Hematopoietic multipotent progenitor cell treated with erythropoietin and hydrocortisone succinate and interleukin-3 and kit ligand, for 8 days (in vitro differentiated cells): ENCODE measurements around the gene GTF3C1.

ENCODE experiments used
- DNase-seq: peaks from one replicate; pipeline ENCODE4 v3.0.0-alpha.2; 2015

The GTF3C1 gene

DNA sequence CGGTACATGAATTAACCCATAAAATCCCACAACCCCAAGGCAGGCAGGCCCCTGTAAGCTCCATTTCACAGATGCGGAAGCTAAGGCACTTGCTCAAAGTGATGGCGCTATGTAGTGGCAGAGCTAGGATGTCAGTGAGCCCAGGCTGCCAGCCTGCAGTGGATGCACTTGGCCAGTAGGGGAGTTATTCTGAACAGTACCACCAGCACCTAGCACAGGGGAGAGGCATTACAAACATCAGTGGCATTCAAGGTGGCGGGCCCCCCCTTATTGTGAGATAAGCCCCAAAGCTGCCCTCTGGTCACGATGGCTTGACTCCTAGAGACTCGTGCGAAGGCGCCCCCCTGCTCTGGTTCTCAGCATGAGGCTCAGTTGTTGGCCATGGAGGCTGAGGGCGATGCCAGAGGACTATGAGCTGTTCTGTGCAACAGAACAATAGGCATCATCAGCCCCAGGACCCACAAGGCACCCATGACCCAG lies 33.8 kb downstream of the GTF3C1 start:
- peak; percentile 41 for DNase-seq

DNA sequence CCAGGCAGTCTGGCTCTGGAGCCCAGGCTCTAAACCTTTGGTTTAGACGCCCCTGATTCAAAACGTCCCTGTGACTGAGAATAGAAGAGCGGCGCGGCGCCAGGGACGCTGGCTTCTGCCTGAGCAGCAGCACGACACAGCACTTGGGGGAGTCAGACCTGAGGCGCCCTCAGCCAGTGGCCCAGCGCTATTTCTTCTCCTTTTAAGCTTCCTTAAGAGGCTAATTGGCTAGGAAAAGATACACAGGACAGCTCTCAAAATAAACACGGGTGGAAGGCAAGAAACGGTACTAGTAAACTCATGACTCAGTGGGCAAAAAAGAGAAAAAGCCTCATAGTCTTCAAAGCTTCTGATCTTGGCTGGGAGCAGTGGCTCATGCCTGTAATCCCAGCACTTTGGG lies 34.9 kb downstream of the GTF3C1 start:
- DNase-seq = no peak

DNA sequence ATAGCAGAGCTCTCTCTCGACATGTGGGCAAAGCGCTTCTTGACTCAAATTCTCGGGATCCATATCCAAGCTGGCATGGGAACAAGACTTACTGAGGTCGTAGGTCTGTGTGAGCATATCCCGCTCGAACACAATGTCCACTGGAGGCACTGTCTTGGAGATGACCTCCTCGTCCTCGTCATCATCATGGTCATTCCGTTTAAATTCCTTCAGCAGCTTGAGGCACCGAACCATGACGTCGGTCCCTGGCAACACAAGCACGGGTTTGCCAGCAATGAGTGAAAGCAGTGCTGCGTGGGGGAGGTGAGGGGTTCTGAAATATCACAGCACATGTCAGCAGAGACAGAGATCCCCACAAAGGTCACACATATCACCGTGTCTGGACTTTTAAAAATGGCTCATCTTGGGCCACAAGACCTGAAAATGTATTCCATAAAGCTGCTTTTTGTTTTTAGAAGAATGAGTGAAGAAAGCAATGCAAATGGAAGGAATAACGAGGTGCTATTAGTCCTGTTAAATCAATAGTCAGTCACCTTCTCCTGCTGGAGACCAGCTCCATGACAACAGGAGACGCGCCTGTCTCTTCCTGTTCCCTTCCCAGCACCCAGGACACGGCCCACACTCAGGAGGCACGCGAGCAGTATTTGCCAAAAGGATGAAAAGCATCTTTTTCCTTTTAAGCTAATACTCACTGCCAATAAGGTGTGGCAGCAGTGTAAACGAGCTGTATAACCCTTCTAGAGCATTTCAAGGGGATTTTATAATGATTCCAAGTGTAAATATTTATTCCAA lies 37.9 kb downstream of the GTF3C1 start:
- DNase-seq = no peak

- no peak for DNase-seq
These were observed 41.2 kb downstream of the GTF3C1 start for GRCh38 chr16:27508476-27508875.

- DNase-seq = no peak
These were observed 42.9 kb downstream of the GTF3C1 start for GRCh38 chr16:27506771-27507170.

DNA sequence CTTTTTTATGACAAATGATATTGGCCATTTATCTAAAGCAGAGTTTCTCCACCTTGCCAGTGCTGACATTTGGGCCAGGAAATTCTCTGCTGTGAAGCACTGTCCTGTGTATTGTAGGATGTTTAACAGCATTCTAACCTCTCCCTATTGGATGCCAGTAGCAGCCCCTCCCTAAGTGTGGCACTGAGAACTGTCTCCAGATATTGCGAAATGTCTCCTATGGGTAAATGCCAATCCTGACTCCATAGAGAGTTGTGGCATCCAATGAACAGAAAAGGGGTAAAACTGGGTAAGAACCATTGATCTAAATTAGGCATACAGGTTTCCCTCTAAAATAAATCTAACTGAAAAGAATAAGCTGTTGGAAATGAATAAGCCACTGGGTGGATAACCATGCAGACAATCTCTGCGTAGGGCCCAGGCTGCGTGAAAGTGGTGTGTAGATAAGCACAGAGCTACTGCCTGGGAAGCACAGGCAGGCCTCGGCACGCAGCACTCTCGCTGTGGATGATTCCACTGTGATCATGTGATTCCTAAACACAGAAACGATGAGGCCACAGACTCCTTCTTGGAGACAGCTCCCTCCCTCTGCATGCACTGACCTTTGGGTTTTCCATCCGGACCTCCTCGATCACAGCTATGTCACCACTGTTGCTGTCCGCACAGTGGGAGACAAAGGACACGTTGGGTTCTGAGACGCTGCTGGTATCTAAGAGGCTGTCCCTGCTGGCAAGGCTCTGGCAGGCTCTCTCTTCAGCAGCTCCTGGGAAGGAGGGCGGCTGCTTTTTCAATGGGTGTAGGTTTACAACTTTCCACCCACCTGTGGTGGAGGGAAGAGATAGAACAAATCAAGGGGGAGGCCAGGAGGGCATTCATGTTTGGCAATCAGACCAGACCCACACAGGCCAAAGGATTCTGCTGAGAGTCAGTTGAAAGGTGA lies 44.1 kb downstream of the GTF3C1 start:
- DNase-seq = no peak

GRCh38 chr16:27503662-27504061 lies 46.1 kb downstream of the GTF3C1 start:
- DNase-seq = no peak

DNA sequence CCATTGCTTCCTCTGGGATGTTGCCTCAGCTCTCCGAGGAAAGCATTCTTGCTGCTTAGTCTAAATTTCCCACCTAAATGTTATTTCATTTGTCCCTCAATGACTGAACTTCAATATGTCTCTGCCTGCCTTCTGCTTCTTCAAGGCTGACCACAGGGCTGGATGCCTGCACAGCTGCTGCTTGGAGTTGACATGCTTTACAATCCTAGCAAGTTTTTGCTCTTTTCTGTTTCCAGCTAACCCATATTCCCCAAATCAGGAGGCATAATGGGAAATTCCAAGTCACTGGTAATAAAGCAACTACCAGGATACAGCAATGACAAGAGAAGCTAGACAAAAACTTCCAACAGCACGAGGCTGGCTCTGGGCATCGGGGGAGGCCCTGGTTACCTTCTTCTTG lies 48.9 kb downstream of the GTF3C1 start:
- DNase-seq = no peak

DNA sequence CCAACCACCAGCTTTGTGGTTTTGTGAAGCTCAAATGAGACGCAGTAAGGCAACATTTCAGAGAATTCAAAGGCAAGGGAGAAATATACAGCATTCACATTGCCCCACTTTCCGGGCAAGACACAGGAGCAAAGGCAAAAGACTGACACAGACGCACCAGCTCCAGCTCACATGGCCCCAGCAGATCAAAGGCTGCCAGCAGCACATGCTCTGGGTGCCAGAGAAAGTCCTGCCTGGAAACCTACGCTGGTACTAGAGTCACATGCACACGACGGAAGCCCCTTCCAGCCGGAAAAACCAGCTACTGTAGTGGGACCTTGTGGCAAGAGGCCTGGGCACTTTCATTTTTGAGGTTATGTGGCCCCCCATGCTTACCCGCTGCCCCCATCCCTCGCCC lies 50.1 kb downstream of the GTF3C1 start:
- DNase-seq = no peak

DNA sequence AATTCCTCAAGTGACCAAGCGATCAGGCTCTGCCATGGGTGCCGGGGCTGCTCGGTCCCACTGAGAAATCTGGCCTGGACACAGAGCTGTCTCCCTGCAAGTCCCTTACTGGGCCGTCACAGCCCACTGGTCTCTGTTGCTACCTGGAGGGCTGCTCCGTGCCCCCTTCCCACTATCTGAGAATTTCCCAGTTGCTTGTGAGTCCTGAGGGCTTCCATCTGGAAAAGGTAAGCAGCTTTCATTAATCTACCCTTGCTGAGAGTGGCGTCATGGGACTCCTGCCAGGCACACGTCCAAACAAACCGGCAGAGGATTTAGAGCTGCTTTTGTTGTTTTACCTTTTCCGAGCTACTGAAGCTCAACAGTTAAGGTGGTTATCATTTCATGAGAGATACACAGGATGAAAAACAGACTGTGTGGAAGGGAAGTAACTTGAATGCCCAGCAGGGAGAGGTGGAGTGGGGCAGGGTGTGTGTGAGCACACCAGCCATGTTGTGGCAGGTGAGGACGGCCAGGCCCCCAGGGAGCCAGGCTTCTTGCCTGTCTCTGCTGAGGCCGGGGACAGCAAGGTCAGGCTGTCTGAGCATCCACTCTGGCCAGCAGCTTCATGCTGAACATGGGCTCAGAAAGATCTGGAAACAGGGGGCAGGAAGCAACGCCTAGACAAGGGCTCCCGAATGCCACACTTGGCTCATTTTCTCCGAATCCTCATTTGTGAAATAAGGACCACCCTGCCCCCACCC lies 50.6 kb downstream of the GTF3C1 start:
- no peak for DNase-seq

DNA sequence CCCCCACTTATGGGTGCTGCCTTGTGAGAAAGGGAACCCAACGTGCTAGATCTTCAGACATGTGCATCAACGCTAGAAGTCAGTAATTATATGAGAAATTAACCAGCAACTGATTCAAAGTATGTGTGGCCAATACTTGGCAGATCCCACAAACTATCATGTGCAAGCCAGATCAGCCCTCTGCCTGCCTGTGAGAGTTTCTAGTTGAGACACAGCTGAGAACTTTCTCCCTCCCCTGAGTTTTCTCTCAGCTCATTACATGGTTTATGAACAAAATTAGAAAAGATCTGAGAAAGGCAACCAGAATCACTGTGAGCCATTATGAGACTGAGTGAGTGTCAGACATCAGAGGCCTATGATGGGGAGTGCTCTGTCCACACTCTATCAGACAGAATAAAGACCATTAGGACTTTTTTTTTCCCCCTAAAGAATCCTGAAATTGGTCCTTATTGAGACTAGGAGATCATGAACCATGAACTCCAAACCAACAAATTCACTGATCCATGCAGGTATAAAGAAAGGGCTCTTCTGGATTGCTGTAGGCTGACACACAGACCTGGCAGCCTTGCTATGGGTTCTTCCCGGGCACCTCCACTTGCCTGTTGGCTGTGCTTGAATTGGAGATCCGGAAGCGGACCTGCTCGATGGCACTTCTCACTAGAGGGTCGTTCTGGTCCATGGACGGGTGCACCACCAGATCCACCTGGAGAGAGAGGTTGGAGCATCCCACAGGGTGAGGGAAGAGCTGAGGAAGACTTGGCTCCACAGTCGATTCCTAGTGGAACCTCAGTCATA lies 51.5 kb downstream of the GTF3C1 start:
- no peak for DNase-seq

- DNase-seq = no peak
These were observed 54.5 kb downstream of the GTF3C1 start for GRCh38 chr16:27495191-27495590.

GRCh38 chr16:27492588-27492979 lies 57.1 kb downstream of the GTF3C1 start:
- DNase-seq = no peak

DNA sequence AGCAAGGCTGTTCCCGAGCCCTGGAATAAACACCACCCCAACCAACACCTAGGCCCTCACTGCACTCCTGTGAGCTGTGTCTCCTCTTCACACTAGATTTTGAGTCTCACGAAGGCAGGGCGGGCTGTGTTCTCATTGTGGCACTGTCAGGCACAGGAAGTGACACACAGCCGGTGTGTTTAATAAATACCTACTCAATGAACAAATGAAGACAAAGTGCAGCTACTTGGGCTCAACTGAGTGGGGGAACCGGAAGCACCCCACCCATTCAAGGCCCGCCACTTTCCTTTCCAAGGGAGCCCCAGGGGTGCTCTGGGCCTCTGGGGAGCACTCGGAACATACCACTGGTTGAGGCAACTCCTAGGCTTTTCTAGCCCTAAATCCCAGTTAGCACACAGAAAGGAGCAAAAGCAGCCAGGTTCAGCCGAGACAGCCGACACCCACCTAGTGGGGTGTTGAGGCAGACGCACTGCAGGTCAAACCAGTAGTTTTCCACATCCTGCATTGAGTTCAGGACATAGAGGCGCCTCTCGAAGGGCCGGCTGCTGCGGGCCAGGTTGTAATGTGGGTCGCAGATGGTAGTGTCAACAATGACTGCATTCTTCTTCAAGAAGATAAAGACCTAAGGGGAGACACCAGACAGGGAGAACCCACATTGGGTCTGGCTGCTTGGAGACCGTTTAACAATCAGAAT lies 57.7 kb downstream of the GTF3C1 start:
- no peak for DNase-seq

- DNase-seq = no peak
These were observed 59.8 kb downstream of the GTF3C1 start for GRCh38 chr16:27489906-27490305.

DNA sequence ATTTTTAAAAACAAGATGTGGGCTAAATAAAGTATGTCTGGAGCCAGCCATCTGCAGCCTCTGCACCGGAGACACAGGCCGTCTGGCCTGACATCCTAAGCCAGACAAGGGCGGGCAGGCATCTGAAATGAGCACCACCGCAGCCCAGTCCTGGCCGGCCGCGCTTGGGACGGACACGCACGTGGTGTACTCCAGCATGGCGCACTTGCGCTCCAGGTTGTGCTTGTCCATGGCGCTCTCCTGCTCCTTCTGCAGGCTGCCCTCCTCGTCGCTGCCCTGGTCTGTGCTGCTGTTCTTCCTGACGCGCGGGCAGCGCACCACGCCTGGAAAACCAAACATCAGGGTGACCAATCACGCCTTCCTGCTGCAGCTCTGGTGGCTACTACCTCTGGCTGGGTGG lies 60.3 kb downstream of the GTF3C1 start:
- no peak for DNase-seq

DNA sequence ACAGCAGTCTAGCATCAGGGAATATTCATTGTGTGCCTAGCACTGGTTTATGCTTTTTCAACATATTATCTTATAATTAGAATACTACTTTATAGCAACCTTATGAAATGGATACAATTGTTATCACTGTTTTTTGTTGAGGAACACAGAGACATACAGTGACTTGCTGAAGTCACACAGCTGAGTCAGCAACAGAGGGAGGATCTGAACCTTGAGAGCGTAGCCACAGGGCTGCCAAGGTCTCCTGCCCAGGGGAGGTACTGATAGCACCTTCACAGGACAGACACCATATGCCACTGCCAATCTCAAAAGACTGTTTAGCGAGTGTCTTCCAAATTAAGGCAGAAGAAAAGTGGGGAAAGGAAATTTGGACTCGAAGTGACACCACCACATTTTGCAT lies 63.0 kb downstream of the GTF3C1 start:
- no peak for DNase-seq

- no peak for DNase-seq
These were observed 63.4 kb downstream of the GTF3C1 start for GRCh38 chr16:27486344-27486743.

DNA sequence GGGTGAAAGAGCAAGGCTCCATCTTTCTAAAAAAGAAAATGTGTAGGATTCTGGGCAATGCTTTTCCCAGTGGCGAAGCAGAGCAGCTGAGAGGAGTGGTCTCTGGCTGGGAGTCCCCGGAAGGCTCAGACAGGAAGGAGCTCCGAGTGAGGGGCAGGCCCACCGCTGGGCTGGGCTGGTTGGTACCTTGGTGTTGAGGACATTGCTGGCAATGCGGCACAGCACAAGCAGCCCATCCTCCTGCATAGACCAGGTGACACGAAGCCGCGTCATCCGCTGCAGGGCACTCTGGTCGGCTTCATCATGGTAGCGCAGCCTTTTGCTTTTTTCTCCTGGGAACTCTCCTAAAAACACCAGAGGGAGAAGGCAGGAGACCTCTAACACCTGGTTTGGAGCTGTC lies 63.9 kb downstream of the GTF3C1 start:
- DNase-seq = no peak

DNA sequence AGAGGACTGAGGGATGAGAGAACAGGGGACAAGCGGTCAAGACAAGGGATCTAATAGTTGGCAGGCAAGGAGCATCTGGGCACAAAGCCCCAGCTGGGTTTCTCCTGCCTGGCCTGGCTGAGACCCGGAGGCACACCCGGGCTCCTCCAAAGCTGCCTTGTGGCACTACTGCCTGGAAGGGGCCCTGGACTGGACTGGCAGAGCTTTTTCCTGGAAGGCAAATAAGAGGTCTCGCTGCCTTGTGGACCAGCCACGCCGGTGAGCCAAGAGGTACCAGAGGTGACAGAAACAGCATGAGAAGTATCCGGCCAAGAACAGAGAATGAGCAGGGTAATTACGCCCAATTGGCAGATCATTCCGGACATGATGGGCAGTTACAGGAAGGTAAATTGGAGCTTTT lies 64.6 kb downstream of the GTF3C1 start:
- DNase-seq = no peak

- DNase-seq = no peak
These were observed 66.1 kb downstream of the GTF3C1 start for GRCh38 chr16:27483624-27484023.

DNA sequence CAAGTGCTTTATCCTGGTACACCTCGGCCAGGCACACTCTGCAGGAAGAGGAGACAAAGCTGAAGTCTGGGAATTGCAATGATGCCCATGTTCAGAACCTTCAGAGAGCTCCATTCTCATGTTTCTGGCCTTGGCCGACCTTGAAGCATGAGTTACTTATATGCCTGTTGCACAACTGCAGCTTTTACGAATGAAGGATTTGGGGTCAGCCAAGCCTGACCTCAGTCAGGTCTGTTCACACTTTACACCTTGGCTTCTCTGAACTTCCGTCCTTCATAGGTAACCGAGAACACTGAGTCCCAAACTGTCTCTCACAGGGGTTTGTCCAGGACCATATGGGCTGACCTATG lies 66.7 kb downstream of the GTF3C1 start:
- no peak for DNase-seq
